HG03520 (cell line): ENCODE data around the gene WNT3.

ENCODE experiments used
- ATAC-seq: cut with Tn5 transposase; IDR thresholded peaks from one replicate; pipeline ENCODE4 v1.9.1; 2021; ENCODE audit warnings: mild to moderate bottlenecking, moderate library complexity; ENCODE audit not compliant: unreplicated experiment

Gene WNT3

GRCh38 chr17:46733837-46734475 is 84.5 kb downstream of the WNT3 start:
- no peak for ATAC-seq

- ATAC-seq, result no peak
Measured at GRCh38 chr17:46732754-46733398, 85.6 kb downstream of the WNT3 start.

GRCh38 chr17:46732160-46732559 is 86.3 kb downstream of the WNT3 start:
- no peak for ATAC-seq

- no peak for ATAC-seq
Measured at GRCh38 chr17:46730679-46731078, 87.8 kb downstream of the WNT3 start.

GRCh38 chr17:46730026-46730425 is 88.5 kb downstream of the WNT3 start:
- ATAC-seq, result no peak

GRCh38 chr17:46727572-46728348 is 90.7 kb downstream of the WNT3 start:
- ATAC-seq, result no peak

GRCh38 chr17:46726206-46726605 is 92.3 kb downstream of the WNT3 start:
- ATAC-seq, result no peak

- no peak for ATAC-seq
Measured at GRCh38 chr17:46722662-46723285, 95.7 kb downstream of the WNT3 start.

- ATAC-seq, result no peak
Measured at GRCh38 chr17:46720408-46720807, 98.1 kb downstream of the WNT3 start.

GRCh38 chr17:46719891-46720290 is 98.6 kb downstream of the WNT3 start:
- no peak for ATAC-seq

GRCh38 chr17:46717999-46718398 is 100.5 kb downstream of the WNT3 start:
- no peak for ATAC-seq
